SU-DHL-6 (cell line): Measurements from ENCODE around the gene MARVELD1.

ENCODE experiments used
- EZH2phosphoT487 ChIP-seq: fragments of 200-600 bp; sonication (generic), shearing (Covaris generic); conservative IDR thresholded peaks from 2 replicates; pipeline ENCODE4 v1.6.1; 2018; ENCODE audit warnings: mild to moderate bottlenecking, antibody characterized with exemption, low read length, moderate library complexity, mixed read lengths
- TF ChIP-seq, protein P1 (sequence below): fragments of 200-600 bp; sonication (generic); IDR thresholded peaks from one replicate; pipeline ENCODE4 v1.5.1; 2017; ENCODE audit warnings: antibody characterized with exemption, mild to moderate bottlenecking, low read length, moderate library complexity; ENCODE audit not compliant: insufficient read depth, poor library complexity, severe bottlenecking

GRCh38 chr10:97737770-97738265 is 24.3 kb downstream of the MARVELD1 start:
- TF ChIP-seq, protein P1, sequence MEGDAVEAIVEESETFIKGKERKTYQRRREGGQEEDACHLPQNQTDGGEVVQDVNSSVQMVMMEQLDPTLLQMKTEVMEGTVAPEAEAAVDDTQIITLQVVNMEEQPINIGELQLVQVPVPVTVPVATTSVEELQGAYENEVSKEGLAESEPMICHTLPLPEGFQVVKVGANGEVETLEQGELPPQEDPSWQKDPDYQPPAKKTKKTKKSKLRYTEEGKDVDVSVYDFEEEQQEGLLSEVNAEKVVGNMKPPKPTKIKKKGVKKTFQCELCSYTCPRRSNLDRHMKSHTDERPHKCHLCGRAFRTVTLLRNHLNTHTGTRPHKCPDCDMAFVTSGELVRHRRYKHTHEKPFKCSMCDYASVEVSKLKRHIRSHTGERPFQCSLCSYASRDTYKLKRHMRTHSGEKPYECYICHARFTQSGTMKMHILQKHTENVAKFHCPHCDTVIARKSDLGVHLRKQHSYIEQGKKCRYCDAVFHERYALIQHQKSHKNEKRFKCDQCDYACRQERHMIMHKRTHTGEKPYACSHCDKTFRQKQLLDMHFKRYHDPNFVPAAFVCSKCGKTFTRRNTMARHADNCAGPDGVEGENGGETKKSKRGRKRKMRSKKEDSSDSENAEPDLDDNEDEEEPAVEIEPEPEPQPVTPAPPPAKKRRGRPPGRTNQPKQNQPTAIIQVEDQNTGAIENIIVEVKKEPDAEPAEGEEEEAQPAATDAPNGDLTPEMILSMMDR = no peak
- no peak for TF ChIP-seq EZH2phosphoT487
